ENCODE data around the gene LAMB2.

Gene LAMB2

DNA sequence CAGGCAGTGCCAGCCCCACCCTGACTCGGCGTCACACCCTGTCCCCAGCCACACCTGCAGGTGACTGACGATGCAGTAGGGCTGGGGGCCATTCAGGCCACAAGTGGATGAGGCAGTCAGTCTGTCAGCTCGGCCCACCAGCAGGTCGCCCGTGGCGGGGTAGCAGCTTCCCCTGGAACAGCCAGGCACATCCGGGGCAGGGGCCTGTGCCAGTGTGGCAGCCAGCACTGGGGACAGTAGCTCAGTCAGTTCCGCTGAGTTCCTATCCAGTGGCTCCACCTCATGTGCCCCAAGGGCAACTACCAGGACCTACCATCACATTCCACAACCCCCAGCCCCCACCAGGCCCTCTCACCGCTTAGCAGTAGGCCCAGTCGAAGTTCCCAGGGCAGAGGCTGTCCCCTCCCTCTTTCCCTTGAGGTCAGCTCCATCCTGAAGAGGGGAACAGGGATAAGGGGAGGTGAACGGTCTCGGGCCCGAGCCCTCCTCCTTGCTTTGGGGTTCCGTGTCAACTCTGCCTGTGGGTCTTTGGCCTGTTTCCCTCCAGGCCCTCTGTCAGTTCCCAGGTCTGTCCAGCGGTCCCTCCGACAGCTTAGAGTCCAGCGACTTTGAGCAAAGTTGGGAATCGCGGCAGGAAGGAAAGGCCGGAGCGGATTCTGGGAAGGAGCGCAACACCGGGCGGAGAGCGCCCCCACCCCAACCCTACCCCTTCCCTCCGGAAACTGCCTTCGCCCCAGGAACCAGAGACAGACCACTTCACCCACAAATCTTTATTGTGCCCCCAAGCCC, at the start of gene LAMB2:
Gene LAMB2, minus strand, starts transcription at position 614 of the 789 bp plus-strand sequence. Its CDS starts 183 bp downstream, at position 431.
- DNase-seq = no peak

DNA sequence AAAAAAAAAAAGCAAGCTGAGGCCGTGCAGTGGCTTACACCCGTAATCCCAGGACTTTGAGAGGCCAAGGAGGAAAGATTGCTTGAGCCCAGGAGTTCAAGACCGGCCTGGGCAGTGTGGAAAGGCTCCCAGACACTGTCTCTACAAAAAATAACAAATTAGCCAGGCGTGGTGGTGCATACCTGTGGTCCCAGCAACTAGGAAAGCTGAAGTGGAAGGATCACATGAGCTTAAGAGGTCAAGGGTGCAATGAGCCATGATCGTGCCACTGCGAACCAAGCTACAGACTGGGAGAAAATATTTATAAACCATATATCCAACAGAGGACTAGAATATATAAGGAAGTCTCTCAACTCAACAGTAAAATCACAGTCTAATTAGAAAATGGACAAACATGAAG, 48.5 kb upstream of the LAMB2 start:
- no peak for DNase-seq

DNA sequence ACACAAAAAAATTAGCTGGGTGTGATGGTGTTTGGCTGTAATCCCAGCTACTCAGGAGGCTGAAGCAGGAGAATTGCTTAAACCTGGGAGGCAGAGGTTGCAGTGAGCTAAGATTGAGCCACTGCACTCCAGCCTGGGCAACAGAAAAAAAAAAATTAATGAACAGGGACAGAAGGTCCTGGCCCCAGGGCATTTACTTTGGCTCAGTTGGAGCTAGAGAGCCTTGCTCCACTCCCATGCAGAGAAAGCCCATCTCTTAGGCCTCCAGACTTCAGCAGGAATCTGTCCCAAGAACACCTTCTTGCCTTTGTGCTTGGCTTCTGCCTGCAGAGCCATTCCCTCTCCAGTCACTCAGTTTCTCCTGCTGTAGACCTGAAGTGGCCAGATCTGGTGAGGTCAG, 47.3 kb upstream of the LAMB2 start:
- no peak for DNase-seq

DNA sequence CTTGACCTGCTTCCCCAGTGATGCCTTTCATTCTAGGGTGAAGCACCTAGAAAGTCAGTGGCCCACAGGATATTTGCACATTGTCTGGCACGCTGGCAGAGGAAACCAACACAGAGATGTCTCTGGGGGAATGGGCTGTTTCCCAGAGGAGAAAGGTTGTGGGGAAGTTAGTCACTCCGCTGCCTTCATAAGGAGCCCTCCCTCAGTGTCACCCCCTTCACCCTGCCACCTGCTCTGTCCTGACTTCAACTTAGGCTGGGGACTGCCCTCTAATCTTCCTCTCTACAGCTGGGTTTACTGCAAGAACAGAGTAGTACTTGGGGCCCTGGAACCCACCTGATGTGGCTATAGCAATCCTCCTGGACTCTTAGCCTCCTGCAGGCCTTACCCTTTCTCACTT, 44.2 kb upstream of the LAMB2 start:
- no peak for DNase-seq

- no peak for DNase-seq
Measured at GRCh38 chr3:49175530-49175929, 42.7 kb upstream of the LAMB2 start.

- no peak for DNase-seq
Measured at GRCh38 chr3:49174397-49174985, 41.6 kb upstream of the LAMB2 start.

GRCh38 chr3:49173792-49174170, 40.9 kb upstream of the LAMB2 start:
- DNase-seq = no peak

DNA sequence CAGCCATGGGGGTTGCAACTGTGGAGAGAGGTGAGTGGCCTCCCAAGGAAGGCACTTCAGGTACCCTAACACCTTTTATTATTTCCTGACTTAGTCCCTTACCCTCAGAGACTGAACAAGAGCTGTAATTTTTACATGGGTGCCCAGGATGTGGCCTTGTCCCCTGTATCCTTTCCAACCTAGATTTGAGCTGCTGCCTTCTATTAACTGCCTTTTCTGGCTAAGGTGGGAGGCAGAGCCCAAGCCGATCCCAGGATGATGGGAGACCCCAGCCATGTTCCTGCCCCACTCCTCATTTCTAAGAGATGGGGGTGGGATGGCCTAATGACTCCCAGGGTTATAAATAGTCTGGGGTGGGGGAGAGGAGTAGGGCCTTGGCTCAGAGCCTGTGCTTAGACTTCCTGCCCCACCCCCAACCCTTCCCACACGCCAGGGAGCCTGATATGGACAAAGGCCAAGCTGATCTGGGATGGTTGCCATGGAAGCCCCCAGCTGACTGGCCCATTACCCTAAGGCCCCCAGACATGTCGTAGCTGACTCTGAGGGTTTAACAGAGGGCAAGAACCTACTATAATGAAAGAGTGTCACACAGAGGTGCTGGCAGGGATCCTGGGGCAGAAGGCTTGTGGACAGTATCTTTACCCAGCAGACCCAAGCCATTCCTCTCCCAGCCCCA, 40.4 kb upstream of the LAMB2 start:
- DNase-seq = no peak

DNA sequence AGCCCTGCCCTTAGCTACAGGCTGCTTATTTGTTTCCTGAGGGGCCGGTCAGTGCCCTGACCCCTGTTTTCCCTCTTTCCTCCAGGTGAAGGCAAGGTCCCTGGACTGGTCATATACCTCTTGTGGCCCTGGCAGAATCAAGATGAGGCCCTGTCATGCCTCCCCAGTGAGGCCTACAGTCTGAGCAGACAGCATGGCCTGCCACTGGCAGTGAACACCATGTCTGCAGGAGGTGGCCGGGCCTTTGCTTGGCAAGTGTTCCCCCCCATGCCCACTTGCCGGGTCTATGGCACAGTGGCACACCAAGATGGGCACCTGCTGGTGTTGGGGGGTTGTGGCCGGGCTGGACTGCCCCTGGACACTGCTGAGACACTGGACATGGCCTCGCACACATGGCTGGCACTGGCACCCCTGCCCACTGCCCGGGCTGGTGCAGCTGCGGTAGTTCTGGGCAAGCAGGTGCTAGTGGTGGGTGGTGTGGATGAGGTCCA, 39.7 kb upstream of the LAMB2 start:
- no peak for DNase-seq

DNA sequence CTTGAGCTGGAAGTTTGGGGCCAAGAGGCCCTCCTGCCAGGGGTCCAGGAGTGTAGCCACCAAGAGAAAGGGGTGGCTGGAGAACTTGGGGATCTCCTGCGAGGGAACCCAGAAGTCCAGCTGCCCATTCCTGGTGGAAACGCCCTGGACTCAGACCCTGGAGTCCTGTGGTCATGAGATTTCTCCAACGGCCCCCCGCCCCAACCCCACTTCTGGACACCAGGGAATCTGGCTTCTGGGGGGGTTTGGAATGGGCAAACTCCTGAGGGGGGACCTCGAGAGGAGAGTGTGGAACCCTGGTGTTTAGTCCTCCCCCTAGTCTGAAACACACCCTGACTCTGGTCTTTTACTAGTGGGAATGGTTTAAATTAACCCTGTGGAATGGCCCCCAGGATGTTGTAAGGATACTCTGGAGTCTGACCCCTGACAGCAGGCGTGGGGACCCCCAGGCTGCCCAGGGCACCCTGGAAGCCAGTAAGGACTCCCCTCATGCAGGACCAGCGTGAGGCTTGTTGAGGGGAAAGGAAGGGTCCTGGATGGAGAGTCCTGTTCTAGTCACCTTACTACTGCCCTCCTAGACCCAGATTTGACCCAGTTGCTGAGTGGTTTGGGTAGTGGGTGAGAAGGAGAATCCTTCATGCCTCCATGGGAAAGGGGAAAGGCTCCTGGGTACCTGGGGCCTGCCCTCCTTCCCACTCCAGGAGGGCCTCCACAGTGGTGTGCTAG, 39.1 kb upstream of the LAMB2 start:
- no peak for DNase-seq

DNA sequence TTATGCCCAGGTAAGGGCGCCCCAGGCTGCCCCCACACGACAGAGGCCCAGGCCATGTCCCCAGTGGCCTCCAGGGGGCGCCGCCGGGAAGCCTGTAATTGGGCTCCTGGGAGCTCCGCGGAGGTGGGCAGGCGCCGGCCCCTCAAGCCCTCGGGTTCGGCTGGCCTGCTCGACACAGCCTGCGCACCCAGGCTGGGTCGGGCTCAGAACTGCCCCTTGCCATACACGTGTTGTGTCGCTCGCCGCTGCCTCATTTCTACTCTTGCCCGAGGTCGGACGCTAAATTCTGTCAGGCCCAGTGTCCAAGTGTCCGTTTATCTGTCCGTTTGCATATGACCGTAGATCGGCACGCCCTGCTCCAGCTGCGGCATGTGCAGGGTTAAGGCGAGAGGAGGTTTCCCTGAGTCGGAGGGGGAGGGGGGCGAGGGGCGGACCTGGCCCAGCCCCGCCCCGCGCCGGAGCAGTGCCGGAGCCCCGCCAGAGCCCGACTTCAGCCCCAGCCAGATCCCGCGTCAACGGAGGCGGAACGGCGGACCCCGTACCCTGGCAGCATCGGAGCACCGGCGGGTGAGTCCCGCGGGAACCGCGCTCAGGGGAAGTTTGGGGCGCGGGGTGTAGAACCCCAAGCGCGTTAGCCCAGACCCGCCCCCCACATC, 38.4 kb upstream of the LAMB2 start, which contains the start of gene KLHDC8B:
Gene KLHDC8B, plus strand, starts transcription at position 480 of the 656 bp plus-strand sequence. CDS start 1,172 bp downstream, outside the sequence.
- no peak for DNase-seq

DNA sequence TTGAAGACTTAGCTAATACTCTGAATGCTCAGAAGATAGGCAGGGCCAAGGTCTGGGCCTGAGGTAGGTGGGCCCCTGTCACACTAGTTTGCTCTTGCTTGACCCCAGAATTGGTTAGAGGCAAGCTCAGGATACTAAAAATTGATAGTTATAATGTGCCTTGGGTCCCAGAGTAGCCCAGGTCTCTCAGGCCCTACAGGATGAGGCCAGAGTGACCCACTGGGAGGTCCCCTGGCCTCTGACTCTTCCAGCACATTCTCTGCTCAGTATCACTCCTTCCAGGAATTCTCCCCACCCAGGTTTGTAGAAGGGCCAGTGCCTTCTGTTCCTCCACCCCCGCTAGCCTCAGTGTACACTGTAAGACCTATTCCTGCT, 37.9 kb upstream of the LAMB2 start:
- no peak for DNase-seq

- DNase-seq = no peak
Measured at GRCh38 chr3:49166752-49167556, 34.1 kb upstream of the LAMB2 start.

DNA sequence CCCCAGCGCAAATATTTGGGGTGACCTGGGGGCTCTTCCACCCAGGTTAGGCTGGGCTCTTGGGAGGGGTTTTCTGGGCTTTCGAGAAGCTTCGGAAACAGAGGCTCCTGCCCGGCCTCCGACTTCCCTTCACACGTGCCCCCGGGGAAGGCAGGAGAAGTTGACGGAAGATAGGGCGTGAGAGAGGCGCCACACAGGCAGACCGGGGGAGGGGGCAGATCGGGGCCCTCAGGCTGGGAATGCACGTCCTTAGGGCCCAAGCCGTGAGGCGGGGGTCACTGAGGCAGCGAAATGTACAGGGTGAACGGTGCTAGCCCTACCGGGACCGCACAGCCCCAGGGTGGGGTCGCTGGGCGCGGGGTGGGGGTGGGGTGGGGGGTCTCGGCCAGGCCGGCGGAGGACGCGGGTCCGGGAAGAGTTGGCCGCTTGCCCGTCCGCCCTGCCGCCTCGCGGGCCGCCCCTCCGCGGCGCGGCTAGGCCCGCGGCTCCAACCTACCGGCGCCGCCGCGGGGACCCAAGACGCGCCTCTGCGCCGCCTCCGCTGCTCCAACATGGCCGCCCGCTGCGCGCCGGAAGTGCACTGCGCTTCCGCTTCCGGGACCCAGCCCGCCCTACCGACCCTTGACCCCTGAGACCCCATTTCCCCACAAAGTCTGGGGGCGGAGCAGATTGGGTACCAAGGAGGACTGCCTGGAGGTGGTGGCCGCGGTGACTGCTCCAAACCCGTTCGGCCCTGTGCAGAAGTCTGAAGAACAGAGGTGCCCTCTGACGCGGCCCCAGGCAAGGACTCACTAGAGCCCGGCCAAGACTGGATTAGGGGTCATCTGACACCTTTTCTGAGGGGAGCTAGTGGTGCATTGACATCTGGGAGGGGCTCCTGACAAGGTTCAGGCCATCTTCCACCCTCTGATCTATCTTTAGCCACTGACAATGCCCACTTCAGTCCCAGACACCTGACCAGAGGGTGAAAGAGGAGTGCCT, 33.2 kb upstream of the LAMB2 start, which contains the start of gene CCDC71:
Gene CCDC71, minus strand, starts transcription at position 561 of the 981 bp plus-strand sequence. CDS start 2,123 bp downstream, outside the sequence.
- no peak for DNase-seq

GRCh38 chr3:49164983-49165720, 32.3 kb upstream of the LAMB2 start:
- DNase-seq = no peak

DNA sequence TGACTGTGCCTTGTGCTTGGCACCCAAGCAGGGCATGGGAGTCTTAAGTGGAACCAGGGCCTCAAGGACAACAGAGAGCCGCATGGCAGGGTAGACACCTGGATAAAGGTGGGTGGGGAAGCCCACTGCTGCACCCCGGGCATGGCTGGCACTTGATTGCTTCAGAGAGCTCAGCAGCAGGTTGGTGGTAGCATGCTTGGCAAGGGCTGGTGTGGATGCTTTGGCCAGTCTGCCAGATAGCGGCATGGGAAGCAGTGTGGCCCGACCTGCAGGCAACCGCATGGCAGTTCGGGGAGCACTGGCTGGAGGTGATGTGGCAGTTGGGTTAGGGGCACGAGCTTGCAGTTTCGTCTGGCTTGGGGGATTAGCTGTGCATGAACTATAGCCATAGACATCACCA, 30.8 kb upstream of the LAMB2 start:
- no peak for DNase-seq

DNA sequence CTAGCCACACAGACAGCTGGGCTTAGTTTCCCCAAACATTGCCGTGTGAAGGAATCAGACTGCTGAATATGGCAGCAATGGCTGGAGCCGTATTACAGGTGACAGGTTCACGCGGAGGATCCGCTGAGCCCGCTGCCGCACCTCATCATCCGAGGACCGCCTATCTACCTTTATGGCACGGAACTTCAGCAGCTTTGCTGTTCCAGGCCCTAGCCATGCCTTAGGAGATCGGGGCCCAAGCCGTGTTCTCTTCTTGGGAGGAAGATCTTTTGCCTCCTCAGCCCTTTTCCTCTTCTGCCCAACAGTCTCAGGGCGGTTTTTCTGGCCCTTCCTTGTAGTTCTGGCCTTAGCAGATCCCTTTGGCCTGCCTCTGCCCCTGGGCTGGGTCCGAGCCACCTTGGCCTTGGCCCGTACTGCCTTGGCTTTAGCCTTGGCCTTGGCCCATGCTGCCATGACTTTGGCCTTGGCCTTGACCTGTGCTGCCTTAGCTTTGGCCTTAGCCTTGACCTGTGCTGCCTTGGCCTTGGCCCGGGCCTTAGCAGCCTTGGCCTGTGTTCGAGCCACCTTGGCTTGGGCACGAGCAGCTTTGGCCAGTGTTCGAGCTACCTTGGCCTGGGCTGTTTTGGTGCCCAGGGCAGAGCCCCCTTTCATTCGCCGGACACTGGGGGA, 30.0 kb upstream of the LAMB2 start:
- DNase-seq = no peak

DNA sequence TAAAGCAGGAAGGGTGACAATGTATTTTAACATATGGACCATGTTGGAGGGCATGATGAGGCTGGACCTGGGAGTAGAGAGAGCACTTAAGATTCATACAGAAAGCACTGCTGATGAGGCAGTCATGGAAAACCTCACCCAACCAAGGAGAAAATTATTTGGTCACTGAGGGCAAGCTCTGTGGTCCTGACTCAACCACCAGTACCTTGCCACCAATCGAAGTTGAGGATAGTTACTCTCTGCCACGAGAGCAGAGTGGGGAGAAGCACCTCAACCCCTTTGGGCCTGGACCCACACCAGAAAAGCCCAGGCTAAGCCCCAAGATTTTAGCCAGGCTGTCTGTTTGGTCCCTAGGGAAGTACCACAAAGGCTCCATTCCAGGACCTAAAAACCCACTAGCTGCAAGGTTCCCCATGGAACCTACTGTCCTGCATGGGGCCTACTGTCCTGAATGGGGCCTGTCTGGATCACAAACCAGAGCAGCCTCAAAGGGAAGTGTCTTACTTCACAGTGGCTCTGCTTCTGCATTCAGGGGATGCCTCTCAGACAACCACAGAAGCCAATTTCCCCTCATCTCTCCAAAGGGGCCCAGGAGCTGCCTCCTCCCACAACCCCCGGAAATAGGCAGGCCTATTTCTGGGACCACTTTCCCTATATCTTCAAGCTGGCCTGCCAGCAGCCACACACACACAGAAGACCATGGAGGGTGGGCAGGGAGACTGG, 29.1 kb upstream of the LAMB2 start:
- DNase-seq = no peak

Data from NCI-H187 treated with DMSO at 0.1 percent for 48 hours (cell line).